B cell (primary cell): Measurements from ENCODE around the gene ADD3. TPM values are rescaled to one million over a fixed set of nuclear protein-coding genes. Genes with fewer than 3 reads are reported as not detected.

Source experiments
- ATAC-seq: fragments of 200-7000 bp; cut with Tn5 transposase; one replicate; pipeline ENCODE4 v1.10.0; 2021; ENCODE audit warnings: low read depth, mild to moderate bottlenecking, moderate number of reproducible peaks, moderate library complexity
- CTCF ChIA-PET: fragments of 350-600 bp; sonication (Branson Sonifier 250); formaldehyde crosslinking; loops from one replicate; lab custom pipeline; 2021; ENCODE audit warnings: antibody characterized with exemption, inconsistent platforms; lab: Charles Lee
- POLR2A ChIA-PET: fragments of 350-600 bp; sonication (Branson Sonifier 250); formaldehyde crosslinking; loops from one replicate; lab custom pipeline; 2021; ENCODE audit warnings: antibody characterized with exemption; lab: Charles Lee
- DNase-seq: peaks from one replicate; pipeline ENCODE4 v3.0.0; 2013
- H2AFZ ChIP-seq: 2 replicates; pipeline ENCODE4 v1.6.1; 2012; ENCODE audit warnings: mild to moderate bottlenecking, low read depth, low read length; ENCODE audit not compliant: insufficient read depth, poor library complexity, severe bottlenecking
- H3K27ac ChIP-seq, 2 donors: 1 replicate in 1 of 2; 2 replicates in 1 of 2; pipeline ENCODE4 v1.5.1; 2012 to 2013; ENCODE audit warnings: low read length in 2 of 2, mild to moderate bottlenecking in 2 of 2, moderate library complexity in 1 of 2
- H3K27me3 ChIP-seq, 4 experiments: fragments of 200-600 bp in 1 of 4; sonication (generic) in 1 of 4; replicated peaks in 1 of 4; 1 replicate in 2 of 4; 2 replicates in 2 of 4; pipeline versions ENCODE4 v1.6.1 to v1.7.0; 2013 to 2016; ENCODE audit warnings: low read length in 3 of 4, mild to moderate bottlenecking in 2 of 4, mixed read lengths in 1 of 4, moderate library complexity in 1 of 4; ENCODE audit not compliant: insufficient read depth in 4 of 4, control insufficient read depth in 3 of 4; ENCODE audit errors: control extremely low read depth in 1 of 4
- H3K36me3 ChIP-seq, 2 experiments: replicated peaks in 1 of 2; 1 replicate in 1 of 2; 2 replicates in 1 of 2; pipeline versions ENCODE4 v1.6.1 to v1.7.1; 2013; ENCODE audit warnings: low read length in 1 of 2; ENCODE audit not compliant: insufficient read depth in 2 of 2, control insufficient read depth in 1 of 2; ENCODE audit errors: control extremely low read depth in 1 of 2, extremely low read depth in 1 of 2
- H3K4me1 ChIP-seq, 2 donors: fragments of 200-600 bp in 1 of 2; sonication (generic) in 1 of 2; 1 replicate in 1 of 2; 2 replicates in 1 of 2; pipeline versions ENCODE4 v1.5.1 to v1.6.1; 2013 to 2017; ENCODE audit warnings: low read length in 2 of 2; ENCODE audit not compliant: control insufficient read depth in 2 of 2, insufficient read depth in 2 of 2
- H3K4me2 ChIP-seq: replicated peaks from 2 replicates; pipeline ENCODE3; 2012; ENCODE audit warnings: mild to moderate bottlenecking, low read depth, low read length; ENCODE audit not compliant: poor library complexity, severe bottlenecking
- H3K4me3 ChIP-seq, 5 experiments: fragments of 200-600 bp in 1 of 5; sonication (generic) in 1 of 5; 1 replicate in 3 of 5; 2 replicates in 2 of 5; pipeline versions ENCODE4 v1.5.1 to v1.7.0; 2011 to 2016; ENCODE audit warnings: low read length in 4 of 5, mild to moderate bottlenecking in 4 of 5, low read depth in 2 of 5, control low read depth in 1 of 5, moderate library complexity in 1 of 5; ENCODE audit not compliant: insufficient read depth in 1 of 5; ENCODE audit errors: control extremely low read depth in 1 of 5, extremely low read depth in 1 of 5
- H3K79me2 ChIP-seq: fragments of 200-600 bp; sonication (generic); one replicate; pipeline ENCODE4 v1.6.0; 2016; ENCODE audit warnings: low read length; ENCODE audit not compliant: control insufficient read depth, insufficient read depth
- H3K9ac ChIP-seq: fragments of 200-600 bp; sonication (generic); 2 replicates; pipeline ENCODE4 v1.6.1; 2017; ENCODE audit warnings: mild to moderate bottlenecking, low read length, moderate library complexity
- H3K9me3 ChIP-seq, 3 donors: one replicate each; pipeline versions ENCODE4 v1.6.1 to v1.7.1; 2013; ENCODE audit warnings: low read length in 2 of 3; ENCODE audit not compliant: control insufficient read depth in 2 of 3, insufficient read depth in 1 of 3; ENCODE audit errors: control extremely low read depth in 1 of 3
- H4K20me1 ChIP-seq: 2 replicates; pipeline ENCODE4 v1.6.0; 2012; ENCODE audit warnings: mild to moderate bottlenecking, low read length; ENCODE audit not compliant: insufficient read depth, control insufficient read depth, poor library complexity, severe bottlenecking
- H3K27ac Mint-ChIP-seq: one replicate; pipeline ENCODE4 v1.8.0; 2021; ENCODE audit warnings: mixed read lengths
- H3K27me3 Mint-ChIP-seq: one replicate; pipeline ENCODE4 v1.8.0; 2021; ENCODE audit warnings: mixed read lengths
- H3K4me1 Mint-ChIP-seq: one replicate; pipeline ENCODE4 v1.8.0; 2021; ENCODE audit warnings: mixed read lengths
- H3K4me3 Mint-ChIP-seq: one replicate; pipeline ENCODE4 v1.8.0; 2021; ENCODE audit warnings: mixed read lengths
- H3K9me3 Mint-ChIP-seq: one replicate; pipeline ENCODE4 v1.8.0; 2022; ENCODE audit warnings: mixed read lengths; ENCODE audit not compliant: insufficient read depth
- EZH2 ChIP-seq: IDR thresholded peaks from 2 replicates; pipeline ENCODE4 v1.6.1; 2012; ENCODE audit warnings: borderline replicate concordance, low read depth, mild to moderate bottlenecking, moderate library complexity, low read length; ENCODE audit not compliant: insufficient read depth, poor library complexity, severe bottlenecking
- WGBS: methylation state at CpG from one replicate; pipeline ENCODE4 v1.1.5; 2013; ENCODE audit warnings: missing lambda C conversion rate; ENCODE audit not compliant: insufficient coverage; 5-methylcytosine and 5-hydroxymethylcytosine counted together
- intact Hi-C: fragments of 100-400 bp; cut with micrococcal nuclease; formaldehyde crosslinking; loops from one replicate; pipeline ENCODE4 v1.10.0; 2022
- polyA plus RNA-seq: library from polyadenylated mRNA; depleted of rRNA; stranded (reverse); fragments of >200 nt; gene quantifications from 2 replicates; pipeline ENCODE4 v1.2.3, GENCODE V29; 2012
- total RNA-seq, 2 donors: library from RNA; stranded (reverse); fragments of 120-200 nt in 1 of 2; gene quantifications; 1 replicate in 1 of 2; 2 replicates in 1 of 2; pipeline versions ENCODE4 v1.2.3 to v1.2.4, GENCODE V29; 2013 to 2022
- TF ChIP-seq, protein P1 (sequence below): fragments of 200-600 bp; IDR thresholded peaks from one replicate; pipeline ENCODE4 v1.8.0; 2022; ENCODE audit warnings: antibody characterized with exemption, mild to moderate bottlenecking

Gene ADD3
- total and polyA plus RNA-seq, 2 donors (not counting 1 experiment from before 2014, with no cell fraction given), result 156 to 185 TPM

DNA sequence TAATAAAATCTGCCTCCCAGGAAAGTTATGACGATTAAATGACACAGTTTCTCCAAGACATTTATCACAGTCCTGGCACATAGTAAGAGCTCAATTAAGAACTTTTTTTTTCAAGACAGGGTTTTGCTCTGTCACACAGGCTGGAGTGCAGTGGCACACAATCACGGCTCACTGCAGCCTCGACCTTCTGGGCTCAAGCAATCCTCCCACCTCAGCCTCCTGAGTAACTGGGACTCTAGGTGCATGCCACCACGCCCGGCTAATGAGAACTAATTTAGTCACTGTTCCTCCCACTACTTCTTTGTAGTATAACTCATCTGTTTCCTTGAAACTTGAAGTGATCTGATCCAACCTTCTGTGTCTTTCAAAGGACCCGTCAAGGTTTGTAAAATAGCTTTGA, 157.5 kb downstream of the ADD3 start:
- Histone ChIP-seq H3K79me2 (no peaks in the 10 kb centered on the region), H3K36me3 (no peaks in the 10 kb centered on the region), H3K27ac (no peak overlapping the region), H3K4me1 (peaks cover 12 to 28% of the 10 kb centered on the region in 2 donors), H3K27me3 (peaks cover 0 to 69% (median 30%) of the 10 kb centered on the region in 4 experiments), H3K4me2 (no peak overlapping the region), H4K20me1 (no peaks in the 10 kb centered on the region), H2AFZ (no peak overlapping the region), H3K9me3 (peaks cover 0 to 3% (median 0%) of the 10 kb centered on the region in 3 donors), H3K4me3 (no peak overlapping the region), H3K9ac (no peak overlapping the region)
- no peak for TF ChIP-seq EZH2
- TF ChIP-seq, protein P1, sequence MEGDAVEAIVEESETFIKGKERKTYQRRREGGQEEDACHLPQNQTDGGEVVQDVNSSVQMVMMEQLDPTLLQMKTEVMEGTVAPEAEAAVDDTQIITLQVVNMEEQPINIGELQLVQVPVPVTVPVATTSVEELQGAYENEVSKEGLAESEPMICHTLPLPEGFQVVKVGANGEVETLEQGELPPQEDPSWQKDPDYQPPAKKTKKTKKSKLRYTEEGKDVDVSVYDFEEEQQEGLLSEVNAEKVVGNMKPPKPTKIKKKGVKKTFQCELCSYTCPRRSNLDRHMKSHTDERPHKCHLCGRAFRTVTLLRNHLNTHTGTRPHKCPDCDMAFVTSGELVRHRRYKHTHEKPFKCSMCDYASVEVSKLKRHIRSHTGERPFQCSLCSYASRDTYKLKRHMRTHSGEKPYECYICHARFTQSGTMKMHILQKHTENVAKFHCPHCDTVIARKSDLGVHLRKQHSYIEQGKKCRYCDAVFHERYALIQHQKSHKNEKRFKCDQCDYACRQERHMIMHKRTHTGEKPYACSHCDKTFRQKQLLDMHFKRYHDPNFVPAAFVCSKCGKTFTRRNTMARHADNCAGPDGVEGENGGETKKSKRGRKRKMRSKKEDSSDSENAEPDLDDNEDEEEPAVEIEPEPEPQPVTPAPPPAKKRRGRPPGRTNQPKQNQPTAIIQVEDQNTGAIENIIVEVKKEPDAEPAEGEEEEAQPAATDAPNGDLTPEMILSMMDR, result no peak
- DNase-seq (no peak), ATAC-seq (no peak)
- ChIA-PET CTCF (interaction anchor here (1.1 to 1.7 kb wide), 4 partner anchors 26 to 44 kb away, joined by 3 to 4 read pairs (median 3); partner anchors contain the start of gene MXI1), POLR2A (interaction anchor here (0.6 kb wide), 1 partner anchor 27 kb away, joined by 3 read pairs; no protein-coding TSS in a partner anchor)
- no peak overlapping the region for H3K4me3 Mint-ChIP-seq
- H3K9me3 Mint-ChIP-seq, result no peaks in the 10 kb centered on the region
- WGBS, result 80% methylated on average over 2 of the region's 6 CpGs
- peaks cover 25% of the 10 kb centered on the region for H3K4me1 Mint-ChIP-seq
- H3K27me3 Mint-ChIP-seq, result peaks cover 50% of the 10 kb centered on the region
- intact Hi-C loops, result no loop called here
- no peak overlapping the region for H3K27ac Mint-ChIP-seq

DNA sequence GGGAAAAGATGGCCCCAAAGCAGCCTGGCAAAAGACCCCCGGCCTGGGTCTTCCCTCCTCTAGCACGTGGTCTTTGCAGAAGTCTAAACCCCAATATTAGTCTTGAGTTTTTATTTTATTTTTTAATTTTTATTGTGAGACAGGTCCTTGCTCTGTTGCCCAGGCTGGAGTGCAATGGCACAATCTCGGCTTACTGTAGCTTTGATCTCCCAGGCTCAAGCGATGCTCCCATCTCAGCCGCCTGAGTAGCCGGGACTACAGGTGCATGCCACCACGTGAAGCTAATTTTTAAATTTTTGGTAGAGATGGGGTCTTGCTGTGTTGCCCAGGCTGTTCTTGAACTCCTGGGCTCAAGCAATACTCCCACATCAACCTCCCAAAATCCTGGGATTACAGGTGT, 159.4 kb downstream of the ADD3 start:
- H3K4me3 ChIP-seq, result no peak overlapping the region
- H3K4me2 ChIP-seq, result no peak overlapping the region
- H3K4me3 Mint-ChIP-seq, result no peak overlapping the region
- CTCF ChIA-PET, result no interaction called here
- H3K4me1 ChIP-seq, result peaks cover 16 to 34% of the 10 kb centered on the region in 2 donors
- intact Hi-C loops, result no loop called here
- H3K9me3 Mint-ChIP-seq, result no peaks in the 10 kb centered on the region
- ATAC-seq (no peak), DNase-seq (no peak)
- no peak overlapping the region for H3K9ac ChIP-seq
- H3K27ac Mint-ChIP-seq, result no peak overlapping the region
- H2AFZ ChIP-seq, result no peak overlapping the region
- no peaks in the 10 kb centered on the region for H3K79me2 ChIP-seq
- H3K9me3 ChIP-seq, result peaks cover 0 to 3% (median 0%) of the 10 kb centered on the region in 3 donors
- POLR2A ChIA-PET, result no interaction called here
- H3K27me3 Mint-ChIP-seq, result peaks cover 59% of the 10 kb centered on the region
- H3K27ac ChIP-seq, result no peak overlapping the region
- 93% methylated on average over 2 of the region's 7 CpGs for WGBS
- no peak for TF ChIP-seq EZH2
- TF ChIP-seq, protein P1, result no peak
- peaks cover 30% of the 10 kb centered on the region for H3K4me1 Mint-ChIP-seq
- H3K27me3 ChIP-seq, result peaks cover 0 to 78% (median 33%) of the 10 kb centered on the region in 4 experiments
- H3K36me3 ChIP-seq, result no peaks in the 10 kb centered on the region
- no peaks in the 10 kb centered on the region for H4K20me1 ChIP-seq
